Measurements from ENCODE around the gene ZNF195.
"Not testable (repeated sequence)": the region's sequence is repeated elsewhere in the genome, so short reads cannot be mapped to it uniquely, and the experiment has no call there.

DNA sequence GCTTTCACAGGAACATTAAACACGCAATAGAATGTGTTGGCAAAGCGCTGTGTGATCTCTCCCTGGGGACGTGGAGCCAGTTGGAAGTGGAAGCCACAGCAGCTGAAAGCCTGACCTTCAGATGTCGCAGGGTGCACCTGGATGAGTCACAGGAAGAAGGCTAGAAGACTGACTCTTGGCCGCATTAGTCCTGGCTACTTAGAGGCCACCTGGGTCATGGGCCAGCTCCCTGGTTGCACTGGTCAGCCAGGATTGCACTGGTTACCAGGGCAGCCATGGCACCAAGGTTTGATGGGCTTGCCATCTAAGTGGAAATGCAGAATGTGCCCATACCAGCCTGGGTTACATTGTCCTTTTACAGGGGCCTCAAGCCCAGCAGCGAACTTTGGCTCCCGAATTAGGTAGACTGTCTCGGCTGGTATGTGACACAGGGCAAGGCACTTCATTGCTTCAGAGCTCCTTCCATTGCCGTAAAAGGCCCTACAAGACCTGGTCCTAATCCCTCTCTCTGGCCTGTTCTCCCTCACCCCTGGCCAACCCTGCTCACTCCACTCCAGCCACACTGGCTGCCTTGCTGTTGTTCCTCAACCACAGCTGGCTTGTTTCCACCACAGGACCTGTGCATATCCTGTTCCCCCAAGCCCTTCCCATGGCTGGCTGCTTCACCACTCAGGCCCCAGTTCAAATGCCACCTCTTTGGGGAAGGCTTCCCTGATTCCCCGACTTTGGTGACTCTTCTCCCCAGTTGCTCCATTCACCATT lies 41.5 kb upstream of the ZNF195 start:
- TF ChIP-seq RELA (IDR thresholded peaks at IDR 0.05; ENCODE audit: borderline replicate concordance, partially characterized antibody); EZH2 (IDR thresholded peaks at IDR 0.05; ENCODE audit: borderline replicate concordance, control insufficient read depth, low read depth, low read length); HDAC2 (IDR thresholded peaks at IDR 0.05); NKRF (conservative IDR thresholded peaks at IDR 0.05); SREBF2 (IDR thresholded peaks at IDR 0.05; ENCODE audit: low read length): not testable (repeated sequence)
- TF ChIP-seq, protein P1, sequence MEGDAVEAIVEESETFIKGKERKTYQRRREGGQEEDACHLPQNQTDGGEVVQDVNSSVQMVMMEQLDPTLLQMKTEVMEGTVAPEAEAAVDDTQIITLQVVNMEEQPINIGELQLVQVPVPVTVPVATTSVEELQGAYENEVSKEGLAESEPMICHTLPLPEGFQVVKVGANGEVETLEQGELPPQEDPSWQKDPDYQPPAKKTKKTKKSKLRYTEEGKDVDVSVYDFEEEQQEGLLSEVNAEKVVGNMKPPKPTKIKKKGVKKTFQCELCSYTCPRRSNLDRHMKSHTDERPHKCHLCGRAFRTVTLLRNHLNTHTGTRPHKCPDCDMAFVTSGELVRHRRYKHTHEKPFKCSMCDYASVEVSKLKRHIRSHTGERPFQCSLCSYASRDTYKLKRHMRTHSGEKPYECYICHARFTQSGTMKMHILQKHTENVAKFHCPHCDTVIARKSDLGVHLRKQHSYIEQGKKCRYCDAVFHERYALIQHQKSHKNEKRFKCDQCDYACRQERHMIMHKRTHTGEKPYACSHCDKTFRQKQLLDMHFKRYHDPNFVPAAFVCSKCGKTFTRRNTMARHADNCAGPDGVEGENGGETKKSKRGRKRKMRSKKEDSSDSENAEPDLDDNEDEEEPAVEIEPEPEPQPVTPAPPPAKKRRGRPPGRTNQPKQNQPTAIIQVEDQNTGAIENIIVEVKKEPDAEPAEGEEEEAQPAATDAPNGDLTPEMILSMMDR (IDR thresholded peaks at IDR 0.05 in 2 of 3, conservative IDR thresholded peaks at IDR 0.05 in 1 of 3; ENCODE audit: control insufficient read depth in 2 of 3, extremely low read depth in 1 of 3, insufficient read depth in 1 of 3, low read depth in 3 of 3, low read length in 3 of 3) = not testable (repeated sequence)
